Glutamatergic neuron (in vitro differentiated cells): Measurements from ENCODE around the gene VANGL1. TPM values are rescaled to one million over a fixed set of nuclear protein-coding genes. Genes with fewer than 3 reads are reported as not detected.

ENCODE experiments used
- DNase-seq: peaks from one replicate; pipeline ENCODE4 v3.0.0; 2022
- H3K27ac Mint-ChIP-seq: one replicate; pipeline ENCODE4 v1.8.0; 2020; ENCODE audit warnings: mild to moderate bottlenecking, mixed read lengths, inconsistent platforms; ENCODE audit not compliant: unreplicated experiment
- H3K27me3 Mint-ChIP-seq: one replicate; pipeline ENCODE4 v1.8.0; 2020; ENCODE audit warnings: mild to moderate bottlenecking, moderate library complexity, mixed read lengths, inconsistent platforms; ENCODE audit not compliant: unreplicated experiment
- H3K36me3 Mint-ChIP-seq: one replicate; pipeline ENCODE4 v1.8.0; 2020; ENCODE audit warnings: mild to moderate bottlenecking, mixed read lengths, inconsistent platforms; ENCODE audit not compliant: unreplicated experiment
- H3K4me1 Mint-ChIP-seq: one replicate; pipeline ENCODE4 v1.8.0; 2020; ENCODE audit warnings: mild to moderate bottlenecking, low read depth, mixed read lengths, inconsistent platforms; ENCODE audit not compliant: unreplicated experiment
- H3K4me3 Mint-ChIP-seq: one replicate; pipeline ENCODE4 v1.8.0; 2020; ENCODE audit warnings: mild to moderate bottlenecking, mixed read lengths, inconsistent platforms; ENCODE audit not compliant: unreplicated experiment
- H3K9me3 Mint-ChIP-seq: one replicate; pipeline ENCODE4 v1.8.0; 2020; ENCODE audit warnings: mild to moderate bottlenecking, moderate library complexity, mixed read lengths, inconsistent platforms; ENCODE audit not compliant: unreplicated experiment
- CTCF ChIP-seq: fragments of 200-600 bp; sonication (generic); IDR thresholded peaks from one replicate; pipeline ENCODE4 v1.5.0; 2021; ENCODE audit not compliant: partially characterized antibody, unreplicated experiment
- total RNA-seq: library from RNA; stranded (reverse); fragmentation: NEBNext Ultra II Directional; extraction: Animal tissue kit (Norgen Biotek cat#: 25700); gene quantifications from one replicate; pipeline ENCODE4 v1.2.1, GENCODE V29; 2021; ENCODE audit not compliant: unreplicated experiment

Gene VANGL1
- total RNA-seq, 1 donor from 2014 or later: 4.6 TPM

- no peak for DNase-seq
- no peak for TF ChIP-seq CTCF
- Mint-ChIP-seq H3K36me3 (no peaks in the 10 kb centered on the region), H3K9me3 (peaks cover 1% of the 10 kb centered on the region), H3K4me3 (no peak overlapping the region), H3K27me3 (peaks cover 2% of the 10 kb centered on the region), H3K27ac (no peak overlapping the region), H3K4me1 (no peaks in the 10 kb centered on the region)
These were observed 41.0 kb downstream of the VANGL1 start for GRCh38 chr1:115682792-115683191.

GRCh38 chr1:115685029-115685705 lies 43.4 kb downstream of the VANGL1 start:
- H3K9me3 Mint-ChIP-seq: peaks cover 1% of the 10 kb centered on the region
- DNase-seq: no peak
- no peak for TF ChIP-seq CTCF
- no peak overlapping the region for H3K27ac Mint-ChIP-seq
- no peaks in the 10 kb centered on the region for H3K36me3 Mint-ChIP-seq
- H3K4me1 Mint-ChIP-seq: no peaks in the 10 kb centered on the region
- no peaks in the 10 kb centered on the region for H3K27me3 Mint-ChIP-seq
- H3K4me3 Mint-ChIP-seq: no peak overlapping the region

- Mint-ChIP-seq H3K27ac (no peak overlapping the region), H3K4me1 (no peaks in the 10 kb centered on the region), H3K27me3 (no peaks in the 10 kb centered on the region), H3K4me3 (no peak overlapping the region), H3K9me3 (peaks cover 1% of the 10 kb centered on the region), H3K36me3 (no peaks in the 10 kb centered on the region)
- DNase-seq: no peak
- no peak for TF ChIP-seq CTCF
These were observed 46.0 kb downstream of the VANGL1 start for GRCh38 chr1:115687744-115688143.

GRCh38 chr1:115690972-115691371 lies 49.2 kb downstream of the VANGL1 start:
- H3K4me3 Mint-ChIP-seq: no peak overlapping the region
- no peaks in the 10 kb centered on the region for H3K9me3 Mint-ChIP-seq
- no peak overlapping the region for H3K27ac Mint-ChIP-seq
- no peak for DNase-seq
- TF ChIP-seq CTCF: no peak
- H3K36me3 Mint-ChIP-seq: no peaks in the 10 kb centered on the region
- no peaks in the 10 kb centered on the region for H3K4me1 Mint-ChIP-seq
- H3K27me3 Mint-ChIP-seq: no peaks in the 10 kb centered on the region

- Mint-ChIP-seq H3K36me3 (no peaks in the 10 kb centered on the region), H3K27ac (no peak overlapping the region), H3K27me3 (no peaks in the 10 kb centered on the region), H3K4me3 (no peak overlapping the region), H3K9me3 (no peaks in the 10 kb centered on the region), H3K4me1 (no peaks in the 10 kb centered on the region)
- no peak for TF ChIP-seq CTCF
- DNase-seq: no peak
These were observed 50.5 kb downstream of the VANGL1 start for GRCh38 chr1:115692224-115692623.
